SHP77 treated with DMSO at 0.1 percent for 48 hours (cell line): ENCODE measurements around the gene KIF13A.

Experiments used
- DNase-seq: peaks from one replicate; lab custom pipeline; 2025; lab: John Stamatoyannopoulos, UW

The KIF13A gene

GRCh38 chr6:17719323-17720041 is 268.0 kb downstream of the KIF13A start:
- no peak for DNase-seq

GRCh38 chr6:17716221-17716620 is 271.2 kb downstream of the KIF13A start:
- no peak for DNase-seq

GRCh38 chr6:17714879-17715851 is 272.3 kb downstream of the KIF13A start:
- no peak for DNase-seq

GRCh38 chr6:17714177-17714576 is 273.3 kb downstream of the KIF13A start:
- no peak for DNase-seq

- DNase-seq, result no peak
Observed at GRCh38 chr6:17712576-17712975, 274.9 kb downstream of the KIF13A start.

- no peak for DNase-seq
Observed at GRCh38 chr6:17710331-17710730, 277.1 kb downstream of the KIF13A start.

GRCh38 chr6:17709476-17709875 is 278.0 kb downstream of the KIF13A start:
- no peak for DNase-seq
